Esophagus squamous epithelium (tissue), 5 donors: ENCODE measurements around the gene NID1. TPM values are rescaled to one million over a fixed set of nuclear protein-coding genes. Genes with fewer than 3 reads are reported as not detected.

ENCODE experiments used
- DNase-seq: peaks from one replicate; lab custom pipeline; 2025; lab: John Stamatoyannopoulos, UW
- H3K27ac ChIP-seq, 4 donors: fragments of 200-600 bp; sonication (generic); one replicate each; pipeline ENCODE4 v1.5.1; 2016 to 2019; ENCODE audit warnings: mild to moderate bottlenecking in 1 of 4
- H3K27me3 ChIP-seq, 4 donors: fragments of 200-600 bp; sonication (generic); 1 replicate in 3 of 4; 2 replicates in 1 of 4; pipeline versions ENCODE4 v1.5.1 to v1.6.0; 2017 to 2021; ENCODE audit warnings: antibody characterized with exemption in 1 of 4
- H3K36me3 ChIP-seq, 3 donors: fragments of 200-600 bp; sonication (generic); one replicate each; pipeline ENCODE4 v1.5.1; 2016 to 2019
- H3K4me1 ChIP-seq, 3 donors: fragments of 200-600 bp; sonication (generic); one replicate each; pipeline ENCODE4 v1.5.1; 2017 to 2019
- H3K4me3 ChIP-seq, 4 donors: fragments of 200-600 bp; sonication (generic); 1 replicate in 3 of 4; 2 replicates in 1 of 4; pipeline ENCODE4 v1.5.1; 2016 to 2019; ENCODE audit warnings: mild to moderate bottlenecking in 2 of 4, moderate library complexity in 1 of 4
- H3K9me3 ChIP-seq, 3 donors: fragments of 200-600 bp; sonication (generic); one replicate each; pipeline ENCODE4 v1.5.1; 2016 to 2019
- CTCF ChIP-seq, 6 experiments: fragments of 450-650 bp in 4 of 6; fragments of 200-600 bp in 2 of 6; sonication (generic) in 2 of 6; IDR thresholded peaks; one replicate each; pipeline ENCODE4 v1.5.1; 2016 to 2019; ENCODE audit warnings: antibody characterized with exemption in 6 of 6, mild to moderate bottlenecking in 4 of 6, moderate library complexity in 4 of 6
- POLR2A ChIP-seq, 4 donors: fragments of 450-650 bp; IDR thresholded peaks; one replicate each; pipeline ENCODE4 v1.6.1; 2017; ENCODE audit warnings: antibody characterized with exemption in 4 of 4, mild to moderate bottlenecking in 4 of 4, moderate library complexity in 3 of 4
- WGBS, 2 donors: methylation state at CpG; one replicate each; pipeline ENCODE4 v1.1.5; 2018; 5-methylcytosine and 5-hydroxymethylcytosine counted together
- intact Hi-C: fragments of 100-400 bp; cut with DNase I; formaldehyde crosslinking; loops from one replicate; pipeline ENCODE4 v1.15.0; 2022
- total RNA-seq, 4 donors: library from RNA; depleted of rRNA; stranded (reverse); fragments of >200 nt; gene quantifications; one replicate each; pipeline ENCODE4 v1.1.0, GENCODE V29; 2016
- donor health status: DM: yes; HTN: yes; CAD: no.

NID1 gene
- total RNA-seq, 4 donors from 2014 or later = 3.6 to 120 (median 28.5) TPM

DNA sequence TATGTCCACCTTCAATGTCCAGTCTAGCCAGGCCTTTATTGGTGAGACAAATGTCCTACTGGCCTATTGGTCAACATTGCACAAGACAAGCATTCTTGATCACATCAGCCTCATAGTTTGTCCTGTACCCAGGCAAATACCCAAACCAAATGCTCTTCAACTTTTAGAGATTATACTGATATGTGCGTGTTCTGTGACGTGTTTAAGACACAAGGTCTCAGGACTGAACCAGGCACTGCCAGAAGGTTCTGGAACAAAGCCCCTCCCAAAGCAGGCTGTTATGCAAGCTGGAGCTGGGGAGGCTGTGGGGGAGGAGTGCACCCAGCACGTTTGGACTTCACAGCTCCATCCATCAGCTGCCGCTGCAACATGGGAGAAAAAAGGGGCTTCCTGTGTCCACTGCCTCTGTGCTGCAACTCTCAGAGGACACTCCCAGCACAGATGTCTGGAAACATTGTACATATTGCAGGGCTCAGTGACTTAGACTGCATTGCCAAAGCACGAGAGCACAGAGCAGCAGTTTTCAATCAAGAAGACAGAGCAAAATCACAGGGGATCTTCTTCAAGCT is 45.9 kb downstream of the NID1 start:
- WGBS, 2 donors = 65 to 69% methylated on average over 3 of the region's 5 CpGs
- peak overlapping the region in 3 of 4 donors; percentile 87 to 96 (median 87) for H3K27ac ChIP-seq
- TF ChIP-seq CTCF (IDR thresholded peaks at IDR 0.05) (no peak), POLR2A (IDR thresholded peaks at IDR 0.05) (no peak)
- H3K4me1 ChIP-seq = peaks cover 0 to 63% (median 29%) of the 10 kb centered on the region in 3 donors
- no peak for DNase-seq
- H3K9me3 ChIP-seq = no peaks in the 10 kb centered on the region
- H3K36me3 ChIP-seq = peaks cover 0 to 17% (median 0%) of the 10 kb centered on the region in 3 donors
- no peaks in the 10 kb centered on the region for H3K27me3 ChIP-seq
- no peak overlapping the region for H3K4me3 ChIP-seq
- intact Hi-C loops = no loop called here

GRCh38 chr1:236016782-236017400 is 48.0 kb downstream of the NID1 start:
- intact Hi-C loops = no loop called here
- Histone ChIP-seq H3K27ac (peak overlapping the region in 3 of 4 donors; percentile 85 to 96 (median 87)), H3K36me3 (peaks cover 0 to 15% (median 0%) of the 10 kb centered on the region in 3 donors), H3K4me1 (peaks cover 0 to 55% (median 28%) of the 10 kb centered on the region in 3 donors), H3K9me3 (no peaks in the 10 kb centered on the region), H3K4me3 (no peak overlapping the region), H3K27me3 (no peaks in the 10 kb centered on the region)
- TF ChIP-seq POLR2A (IDR thresholded peaks at IDR 0.05) (no peak), CTCF (IDR thresholded peaks at IDR 0.05) (no peak)
- DNase-seq = no peak
- WGBS, 2 donors = 59 to 82% methylated on average over 5 of the region's 5 CpGs

DNA sequence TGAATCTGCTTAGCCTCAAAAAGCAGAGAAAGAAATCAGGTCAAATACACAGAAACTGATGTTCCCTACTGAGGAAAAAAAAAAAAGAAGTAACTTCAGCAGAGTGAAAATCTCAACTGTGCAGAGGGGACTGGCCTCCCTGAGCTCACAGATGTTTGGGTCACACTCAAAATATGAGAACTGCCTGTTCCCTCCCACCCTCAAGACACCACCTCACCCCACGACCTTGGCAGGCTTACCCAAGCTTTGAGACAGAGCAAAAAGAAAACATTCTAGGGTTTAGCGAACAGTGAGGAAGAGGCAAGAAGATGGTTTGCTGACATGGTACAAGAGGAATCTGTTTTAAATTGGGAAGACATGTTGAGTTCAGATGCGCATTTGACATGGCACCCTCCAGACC is 48.8 kb downstream of the NID1 start:
- Histone ChIP-seq H3K9me3 (no peaks in the 10 kb centered on the region), H3K4me3 (no peak overlapping the region), H3K4me1 (peaks cover 0 to 52% (median 24%) of the 10 kb centered on the region in 3 donors), H3K27me3 (no peaks in the 10 kb centered on the region), H3K27ac (peak overlapping the region; percentile 48 to 93 (median 86)), H3K36me3 (peaks cover 0 to 21% (median 0%) of the 10 kb centered on the region in 3 donors)
- WGBS, 2 donors = 42 to 54% methylated on average over 3 of the region's 3 CpGs
- TF ChIP-seq CTCF (IDR thresholded peaks at IDR 0.05) = no peak
- intact Hi-C loops = no loop called here
- DNase-seq = no peak

DNA sequence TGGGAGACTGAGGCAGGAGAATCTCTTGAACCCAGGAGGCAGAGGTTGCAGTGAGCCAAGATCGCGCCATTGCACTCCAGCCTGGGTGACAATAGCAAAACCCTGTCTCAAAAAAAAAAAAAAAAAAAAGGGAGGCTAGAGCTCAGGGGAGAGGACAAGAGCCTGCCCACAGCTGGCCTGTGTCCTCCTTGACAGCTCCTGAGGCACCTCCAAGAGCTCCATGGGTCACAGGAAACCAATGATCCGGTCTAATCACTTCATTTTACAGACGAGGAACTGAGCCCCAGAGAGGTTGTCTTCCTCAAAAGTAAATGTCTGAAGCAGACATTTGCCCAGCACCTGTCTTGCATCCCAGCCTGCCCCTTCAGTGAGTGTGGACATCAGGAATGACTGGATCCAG is 49.4 kb downstream of the NID1 start:
- Histone ChIP-seq H3K36me3 (peaks cover 0 to 21% (median 0%) of the 10 kb centered on the region in 3 donors), H3K4me1 (peaks cover 0 to 48% (median 20%) of the 10 kb centered on the region in 3 donors), H3K27ac (peak overlapping the region; percentile 48 to 93 (median 86)), H3K9me3 (no peaks in the 10 kb centered on the region), H3K4me3 (no peak overlapping the region), H3K27me3 (no peaks in the 10 kb centered on the region)
- intact Hi-C loops = no loop called here
- DNase-seq = no peak
- WGBS, 2 donors = 82% methylated on average over 4 of the region's 4 CpGs
- TF ChIP-seq POLR2A (IDR thresholded peaks at IDR 0.05) (no peak), CTCF (IDR thresholded peaks at IDR 0.05) (no peak)

GRCh38 chr1:236013330-236013729 is 51.6 kb downstream of the NID1 start:
- Histone ChIP-seq H3K27me3 (no peaks in the 10 kb centered on the region), H3K9me3 (no peaks in the 10 kb centered on the region), H3K36me3 (peaks cover 0 to 23% (median 0%) of the 10 kb centered on the region in 3 donors), H3K27ac (peak overlapping the region in 3 of 4 donors; percentile 46 to 93 (median 85)), H3K4me3 (no peak overlapping the region), H3K4me1 (peaks cover 0 to 43% (median 12%) of the 10 kb centered on the region in 3 donors)
- no peak for DNase-seq
- 88 to 90% methylated on average over 4 of the region's 4 CpGs for WGBS, 2 donors
- TF ChIP-seq CTCF (IDR thresholded peaks at IDR 0.05) (no peak), POLR2A (IDR thresholded peaks at IDR 0.05) (no peak)
- intact Hi-C loops = no loop called here
